ENCODE data around the gene GCLC.
A peak's percentile ranks its signal among the peaks of the same experiment; 100 is the strongest.
"Not testable (repeated sequence)": the region's sequence is repeated elsewhere in the genome, so short reads cannot be mapped to it uniquely, and the experiment has no call there.

Gene GCLC

GRCh38 chr6:53544470-53545308 lies at the start of gene GCLC:
Gene GCLC, minus strand, starts transcription at chr6:53545101. Its CDS starts 456 bp downstream, at chr6:53544645.
- DNase-seq (ENCODE audit: low read depth, low spot score), result peak; percentile 97

- no peak for DNase-seq (ENCODE audit: low read depth, low spot score)
These were observed 49.7 kb upstream of the GCLC start for GRCh38 chr6:53594596-53594995.

- no peak for DNase-seq (ENCODE audit: low read depth, low spot score)
These were observed 48.1 kb upstream of the GCLC start for GRCh38 chr6:53593001-53593488.

DNA sequence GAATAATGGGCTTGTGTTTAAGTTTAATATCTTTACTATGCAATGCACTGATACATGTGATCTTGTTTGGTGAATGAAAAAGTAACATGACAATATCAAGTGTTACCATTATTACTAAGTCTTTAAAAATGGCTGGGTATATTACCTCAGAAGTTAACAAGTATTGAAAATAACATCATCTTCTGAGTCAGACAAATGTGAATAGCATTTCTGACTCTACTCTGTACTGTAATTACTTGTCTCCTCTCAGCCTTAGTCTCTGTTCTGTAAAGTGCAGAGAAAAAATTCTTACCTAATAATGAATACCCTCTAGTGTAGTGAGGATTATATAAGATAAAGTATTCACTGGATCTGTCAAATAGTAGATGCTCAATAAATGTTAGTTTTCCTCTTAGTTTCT lies 47.0 kb upstream of the GCLC start:
- DNase-seq (ENCODE audit: low read depth, low spot score), result no peak

GRCh38 chr6:53588816-53589509 lies 44.1 kb upstream of the GCLC start:
- DNase-seq (ENCODE audit: low read depth, low spot score), result no peak

- no peak for DNase-seq (ENCODE audit: low read depth, low spot score)
These were observed 42.4 kb upstream of the GCLC start for GRCh38 chr6:53587291-53587690.

GRCh38 chr6:53585208-53585900 lies 40.5 kb upstream of the GCLC start:
- no peak for DNase-seq (ENCODE audit: low read depth, low spot score)

- no peak for DNase-seq (ENCODE audit: low read depth, low spot score)
These were observed 39.8 kb upstream of the GCLC start for GRCh38 chr6:53584726-53585125.

- no peak for DNase-seq (ENCODE audit: low read depth, low spot score)
These were observed 38.5 kb upstream of the GCLC start for GRCh38 chr6:53583451-53583850.

DNA sequence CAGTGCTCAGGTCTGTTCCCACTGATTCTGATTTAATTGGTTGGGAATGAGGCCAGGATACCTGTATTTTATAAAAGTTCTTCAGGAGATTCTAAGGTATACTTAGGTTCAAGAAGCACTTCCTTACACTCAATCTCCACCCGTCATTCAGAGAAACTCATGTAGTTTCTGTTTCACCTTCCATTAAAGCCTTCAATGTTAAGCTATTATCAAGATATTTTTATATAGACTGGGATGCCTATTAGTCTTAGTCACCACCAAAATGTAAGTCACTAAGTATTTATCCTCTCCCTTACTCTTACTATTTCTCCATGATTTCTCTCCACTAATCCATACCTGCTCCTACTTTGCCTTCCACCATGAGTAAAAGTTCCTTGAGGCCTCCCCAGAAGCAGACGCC lies 38.1 kb upstream of the GCLC start:
- DNase-seq (ENCODE audit: low read depth, low spot score), result no peak

- no peak for DNase-seq (ENCODE audit: low read depth, low spot score)
These were observed 37.0 kb upstream of the GCLC start for GRCh38 chr6:53581856-53582255.

DNA sequence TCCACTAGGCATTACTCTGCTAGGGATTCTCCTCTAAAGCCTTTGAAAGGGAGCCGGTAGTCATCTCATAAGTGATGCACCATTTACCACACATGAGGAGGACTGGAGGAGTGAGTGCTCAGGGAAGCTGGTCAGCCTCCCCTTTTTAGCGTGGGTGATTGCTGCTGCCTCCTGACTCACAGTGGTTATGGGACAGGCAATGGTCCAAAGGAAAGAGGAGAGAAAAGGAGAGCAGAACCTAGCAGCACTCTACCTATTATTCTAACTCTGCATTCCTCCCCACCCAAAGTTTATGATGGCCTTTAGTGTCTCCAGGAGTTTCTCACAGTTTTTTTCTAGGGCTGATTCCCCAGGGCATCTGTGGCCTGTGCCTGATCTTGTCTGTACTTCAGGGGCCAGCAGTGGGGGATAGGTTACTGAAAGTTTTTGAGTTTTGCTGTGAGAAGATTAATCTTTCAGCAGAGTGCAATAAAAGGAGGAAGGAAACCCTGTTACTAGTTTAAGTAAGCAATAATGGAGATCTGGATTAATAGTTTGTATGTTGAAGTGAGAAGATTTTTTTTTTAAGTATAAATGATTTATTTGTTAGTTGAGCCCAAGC lies 36.4 kb upstream of the GCLC start:
- peak; percentile 47 for DNase-seq (ENCODE audit: low read depth, low spot score)

GRCh38 chr6:53579338-53579737 lies 34.4 kb upstream of the GCLC start:
- DNase-seq (ENCODE audit: low read depth, low spot score), result no peak

DNA sequence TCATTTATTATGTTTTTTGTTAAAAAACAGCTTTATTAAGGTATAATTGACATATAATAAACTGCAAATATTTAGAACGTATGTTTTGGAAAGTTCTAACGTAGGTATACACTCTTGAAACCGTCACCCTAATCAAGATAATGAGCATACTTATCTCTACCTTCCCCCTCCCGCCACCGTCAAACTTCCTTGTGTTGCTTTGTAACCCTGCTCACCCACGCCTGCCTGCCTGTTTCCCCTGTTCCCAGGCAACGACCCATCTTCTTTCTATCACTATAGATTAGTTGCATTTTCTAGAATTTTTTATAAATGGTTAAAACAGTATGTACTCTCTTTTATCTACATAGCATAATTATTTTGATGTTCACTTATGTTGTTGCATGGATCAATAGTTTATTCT lies 33.5 kb upstream of the GCLC start:
- no peak for DNase-seq (ENCODE audit: low read depth, low spot score)

- peak; percentile 50 for DNase-seq (ENCODE audit: low read depth, low spot score)
These were observed 28.4 kb upstream of the GCLC start for GRCh38 chr6:53573299-53573698.

DNA sequence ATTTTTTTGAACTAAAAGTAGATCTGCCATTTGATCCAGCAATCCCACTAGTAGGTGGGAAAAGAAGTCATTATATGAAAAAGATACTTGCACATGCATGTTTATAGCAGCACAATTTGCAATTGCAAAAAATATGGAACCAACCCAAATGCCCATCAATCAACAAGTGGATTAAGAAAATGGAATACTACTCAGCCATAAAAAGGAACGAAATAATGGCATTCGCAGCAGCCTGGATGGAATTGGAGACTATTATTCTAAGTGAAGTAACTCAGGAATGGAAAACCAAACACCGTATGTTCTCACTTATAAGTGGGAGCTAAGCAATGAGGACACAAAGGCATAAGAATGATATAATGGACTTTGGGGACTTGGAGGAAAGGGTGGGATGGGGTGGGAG lies 27.5 kb upstream of the GCLC start:
- DNase-seq (ENCODE audit: low read depth, low spot score), result not testable (repeated sequence)

DNA sequence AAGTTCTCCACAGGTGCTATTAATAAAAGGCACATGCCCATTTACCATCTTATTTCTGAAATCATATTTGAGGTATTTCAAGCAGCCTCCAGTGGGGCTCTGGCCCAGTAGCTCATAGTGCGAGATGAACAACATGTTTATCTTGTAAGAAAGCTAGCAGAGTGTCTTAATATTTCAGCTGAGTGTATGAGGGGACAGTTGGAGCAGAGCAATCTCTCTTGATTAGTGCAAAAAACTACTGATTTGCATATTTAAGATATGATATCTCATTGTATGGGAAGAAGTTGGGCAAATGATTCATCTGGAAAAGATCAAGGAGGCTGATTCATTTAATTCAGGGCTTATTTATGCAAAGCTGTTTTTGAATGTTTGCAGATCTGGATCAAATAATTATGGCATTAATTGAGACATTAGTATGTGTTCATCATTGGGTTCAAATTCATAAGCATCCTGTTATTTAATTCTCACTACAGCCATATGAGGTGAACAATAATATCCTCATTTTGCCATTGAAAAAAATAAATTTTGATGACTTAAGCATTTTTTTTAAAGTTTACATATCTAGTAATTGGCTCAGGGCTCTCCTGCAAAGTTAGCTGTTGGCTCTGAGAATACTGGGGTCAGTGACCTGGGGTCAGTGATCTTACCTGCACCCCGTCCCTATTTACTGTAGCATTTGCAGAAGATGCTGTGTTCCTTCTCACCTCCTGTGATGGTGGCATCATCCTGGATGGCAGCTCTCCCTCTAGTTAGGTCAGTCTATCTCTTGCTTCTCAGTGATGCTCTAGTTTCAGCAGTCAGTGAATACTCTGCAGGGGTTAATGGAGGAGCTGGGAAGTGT lies 24.1 kb upstream of the GCLC start:
- DNase-seq (ENCODE audit: low read depth, low spot score), result no peak

DNA sequence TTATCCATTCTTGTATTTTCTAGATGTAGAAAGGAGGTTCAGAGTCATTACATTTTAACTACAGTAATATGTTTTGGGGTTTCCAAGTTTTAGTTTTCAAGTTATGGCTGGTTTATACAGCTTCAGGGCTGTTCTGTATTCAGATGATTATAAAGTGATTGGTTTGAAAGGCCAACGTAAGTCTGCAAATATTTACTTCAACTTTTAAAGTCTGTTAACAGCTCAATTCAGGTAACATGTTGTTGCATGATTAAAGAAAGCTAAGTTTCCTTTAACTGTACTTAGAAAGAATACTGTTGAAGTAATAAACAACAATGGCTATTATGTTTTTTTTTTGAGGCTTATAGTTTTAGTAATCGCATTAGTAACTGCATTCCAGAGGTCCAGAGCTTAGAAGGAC lies 22.8 kb upstream of the GCLC start:
- no peak for DNase-seq (ENCODE audit: low read depth, low spot score)

GRCh38 chr6:53566755-53567154 lies 21.9 kb upstream of the GCLC start:
- no peak for DNase-seq (ENCODE audit: low read depth, low spot score)

DNA sequence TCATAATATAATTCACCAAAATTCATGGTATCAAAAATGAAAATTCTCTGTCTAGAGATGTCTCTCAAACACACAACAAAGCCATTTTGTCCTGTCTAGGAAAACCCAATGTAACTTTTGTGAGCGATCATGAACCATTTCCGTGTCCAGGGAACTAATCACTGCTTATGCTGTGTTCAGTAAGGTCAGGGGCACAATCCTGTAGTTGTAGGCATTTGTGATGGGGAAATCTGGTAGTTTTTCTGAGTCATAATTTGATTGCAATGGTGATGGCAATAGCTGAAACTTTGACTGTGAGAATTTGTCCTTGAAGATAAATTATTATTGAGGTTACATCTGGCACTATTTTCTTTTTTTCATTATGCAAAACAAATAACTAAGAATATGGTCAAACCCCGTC lies 21.0 kb upstream of the GCLC start:
- DNase-seq (ENCODE audit: low read depth, low spot score), result no peak

Data from ELF-1 (cell line).